HL-60 (cell line): ENCODE data around the gene SNX30.

Source experiments
- DNase-seq, 2 experiments: peaks; one replicate each; pipeline ENCODE4 v3.0.0-alpha.2; 2010 to 2020; ENCODE audit warnings: low read depth in 1 of 2, low spot score in 1 of 2
- H3K27ac ChIP-seq: fragments of 250-450 bp; sonication (Bioruptor Pico); replicated peaks from 2 replicates; pipeline ENCODE4 v1.5.1; 2020; ENCODE audit warnings: mild to moderate bottlenecking, moderate library complexity
- H3K27me3 ChIP-seq: fragments of 250-450 bp; sonication (Bioruptor Pico); 2 replicates; pipeline ENCODE4 v1.5.1; 2021; ENCODE audit warnings: mild to moderate bottlenecking, moderate library complexity; ENCODE audit not compliant: insufficient read depth, poor library complexity, severe bottlenecking
- H3K4me3 ChIP-seq: replicated peaks from 2 replicates; pipeline ENCODE4 v1.5.1; 2011; ENCODE audit warnings: mild to moderate bottlenecking, control low read depth, low read length; ENCODE audit not compliant: insufficient read depth
- CTCF ChIP-seq: IDR thresholded peaks from one replicate; pipeline ENCODE4 v1.5.1; 2011; ENCODE audit warnings: low read length, control low read depth, inconsistent platforms; ENCODE audit not compliant: insufficient read depth
- GABPA ChIP-seq: IDR thresholded peaks from 2 replicates; pipeline ENCODE4 v1.6.1; 2012; ENCODE audit warnings: low read depth
- POLR2AphosphoS5 ChIP-seq: IDR thresholded peaks from 2 replicates; pipeline ENCODE4 v1.6.1; 2012; ENCODE audit warnings: low read depth
- REST ChIP-seq: IDR thresholded peaks from 2 replicates; pipeline ENCODE4 v1.6.1; 2012; ENCODE audit warnings: low read depth; ENCODE audit not compliant: insufficient replicate concordance
- SPI1 ChIP-seq: IDR thresholded peaks from 2 replicates; pipeline ENCODE4 v1.6.1; 2012; ENCODE audit warnings: low read depth, mild to moderate bottlenecking, borderline replicate concordance

Gene SNX30

GRCh38 chr9:112863214-112863613 is 112.7 kb downstream of the SNX30 start:
- TF ChIP-seq REST (no peak), POLR2AphosphoS5 (peak; percentile 87), SPI1 (peak; percentile 77; the same call in 1 of the 2 replicates), GABPA (no peak), CTCF (no peak)
- DNase-seq: peak; percentile 89 to 92
- Histone ChIP-seq H3K27me3 (no peaks in the 10 kb centered on the region), H3K4me3 (no peak overlapping the region), H3K27ac (peak overlapping the region; percentile 77)

- peak in 1 of 2 experiments; percentile 37 for DNase-seq
- Histone ChIP-seq H3K27ac (peak overlapping the region; percentile 77), H3K4me3 (no peak overlapping the region), H3K27me3 (no peaks in the 10 kb centered on the region)
- no peak for TF ChIP-seq POLR2AphosphoS5
- TF ChIP-seq SPI1: no peak
- no peak for TF ChIP-seq CTCF
- TF ChIP-seq REST: no peak
- no peak for TF ChIP-seq GABPA
Measured at GRCh38 chr9:112863746-112864145, 113.2 kb downstream of the SNX30 start.

- no peak for TF ChIP-seq GABPA
- no peak for TF ChIP-seq CTCF
- no peak for TF ChIP-seq POLR2AphosphoS5
- TF ChIP-seq REST: no peak
- no peak for TF ChIP-seq SPI1
- Histone ChIP-seq H3K4me3 (no peak overlapping the region), H3K27ac (peak overlapping the region; percentile 77), H3K27me3 (no peaks in the 10 kb centered on the region)
- peak in 1 of 2 experiments; percentile 61 for DNase-seq
Measured at GRCh38 chr9:112864403-112864802, 113.8 kb downstream of the SNX30 start.
